Measurements from ENCODE around the gene IKZF4. TPM values are rescaled to one million over a fixed set of nuclear protein-coding genes. Genes with fewer than 3 reads are reported as not detected.

Gene IKZF4
- total RNA-seq, 1 experiment from 2014 or later = 0.89 TPM

- DNase-seq (ENCODE audit: low spot score) = no peak
Measured at GRCh38 chr12:56082967-56083366, 62.1 kb downstream of the IKZF4 start.

- no peak for DNase-seq (ENCODE audit: low spot score)
Measured at GRCh38 chr12:56084958-56085543, 64.2 kb downstream of the IKZF4 start.

GRCh38 chr12:56086096-56086495 lies 65.3 kb downstream of the IKZF4 start:
- DNase-seq (ENCODE audit: low spot score) = no peak

GRCh38 chr12:56086608-56087007 lies 65.8 kb downstream of the IKZF4 start:
- no peak for DNase-seq (ENCODE audit: low spot score)

- no peak for DNase-seq (ENCODE audit: low spot score)
Measured at GRCh38 chr12:56087220-56087619, 66.4 kb downstream of the IKZF4 start.

Other genes with a start within 250 kb of the IKZF4 start
- gene SARNP, start 203.3 kb upstream of the IKZF4 start, total RNA-seq (2014; rRNA removed; shearing (Covaris generic)) = 131 and 170 TPM in 2 replicates
- gene ORMDL2, start 203.0 kb upstream of the IKZF4 start, total RNA-seq (2014; rRNA removed; shearing (Covaris generic)) = 35.9 and 37.2 TPM in 2 replicates
- 35.6 and 43.6 TPM in 2 replicates for gene DNAJC14, start 191.5 kb upstream of the IKZF4 start, total RNA-seq (2014; rRNA removed; shearing (Covaris generic))
- gene MMP19, start 178.1 kb upstream of the IKZF4 start, total RNA-seq (2014; rRNA removed; shearing (Covaris generic)) = 0.37 and 2.0 TPM in 2 replicates
- 36.1 and 47.4 TPM in 2 replicates for gene PYM1, start 93.1 kb upstream of the IKZF4 start, total RNA-seq (2014; rRNA removed; shearing (Covaris generic))
- 5.5 and 11.1 TPM in 2 replicates for gene DGKA, start 89.9 kb upstream of the IKZF4 start, total RNA-seq (2014; rRNA removed; shearing (Covaris generic))
- 0.43 and 0.87 TPM in 2 replicates for gene PMEL, start 55.0 kb upstream of the IKZF4 start, total RNA-seq (2014; rRNA removed; shearing (Covaris generic))
- gene CDK2, start 54.2 kb upstream of the IKZF4 start, total RNA-seq (2014; rRNA removed; shearing (Covaris generic)) = 66.3 and 67.3 TPM in 2 replicates
- 46.9 and 47.7 TPM in 2 replicates for gene RAB5B, start 47.0 kb upstream of the IKZF4 start, total RNA-seq (2014; rRNA removed; shearing (Covaris generic))
- 16.7 and 25.9 TPM in 2 replicates for gene SUOX, start 23.8 kb upstream of the IKZF4 start, total RNA-seq (2014; rRNA removed; shearing (Covaris generic))
- 1,414 and 1,870 TPM in 2 replicates for gene RPS26, start 20.9 kb downstream of the IKZF4 start, total RNA-seq (2014; rRNA removed; shearing (Covaris generic))
- gene ERBB3, start 59.1 kb downstream of the IKZF4 start, total RNA-seq (2014; rRNA removed; shearing (Covaris generic)) = 0.31 and 0.45 TPM in 2 replicates
- gene PA2G4, start 83.5 kb downstream of the IKZF4 start, total RNA-seq (2014; rRNA removed; shearing (Covaris generic)) = 203 and 227 TPM in 2 replicates
- 3,847 and 4,326 TPM in 2 replicates for gene RPL41, start 95.6 kb downstream of the IKZF4 start, total RNA-seq (2014; rRNA removed; shearing (Covaris generic))
- gene ZC3H10, start 97.2 kb downstream of the IKZF4 start, total RNA-seq (2014; rRNA removed; shearing (Covaris generic)) = 1.9 and 2.4 TPM in 2 replicates
- 62.9 and 80.8 TPM in 2 replicates for gene ESYT1, start 107.2 kb downstream of the IKZF4 start, total RNA-seq (2014; rRNA removed; shearing (Covaris generic))
- gene MYL6B, start 131.5 kb downstream of the IKZF4 start, total RNA-seq (2014; rRNA removed; shearing (Covaris generic)) = 88.0 and 129 TPM in 2 replicates
- gene MYL6, start 137.3 kb downstream of the IKZF4 start, total RNA-seq (2014; rRNA removed; shearing (Covaris generic)) = 2,426 and 2,616 TPM in 2 replicates
- gene SMARCC2, start 168.4 kb downstream of the IKZF4 start, total RNA-seq (2014; rRNA removed; shearing (Covaris generic)) = 19.6 and 22.9 TPM in 2 replicates
- gene RNF41, start 200.9 kb downstream of the IKZF4 start, total RNA-seq (2014; rRNA removed; shearing (Covaris generic)) = 55.1 and 62.8 TPM in 2 replicates
- 65.8 and 87.5 TPM in 2 replicates for gene NABP2, start 203.3 kb downstream of the IKZF4 start, total RNA-seq (2014; rRNA removed; shearing (Covaris generic))
- not detected in 2 replicates for gene SLC39A5, start 209.0 kb downstream of the IKZF4 start, total RNA-seq (2014; rRNA removed; shearing (Covaris generic))
- gene ANKRD52, start 237.3 kb downstream of the IKZF4 start, total RNA-seq (2014; rRNA removed; shearing (Covaris generic)) = 13.4 and 15.4 TPM in 2 replicates
- 4.5 and 8.1 TPM in 2 replicates for gene COQ10A, start 245.9 kb downstream of the IKZF4 start, total RNA-seq (2014; rRNA removed; shearing (Covaris generic))